NCI-H1436 (cell line): ENCODE data around the gene MAPT.
A peak's percentile ranks its signal among the peaks of the same experiment; 100 is the strongest.

Experiments used
- DNase-seq: peaks from one replicate; lab custom pipeline; 2025; lab: John Stamatoyannopoulos, UW

The MAPT gene

GRCh38 chr17:45894022-45894784, at the start of gene MAPT:
TSS of gene MAPT (plus strand) at chr17:45894554. CDS start at chr17:45962338, 67,784 bp downstream.
- DNase-seq = peak; percentile 97

GRCh38 chr17:45844695-45845375, 49.5 kb upstream of the MAPT start, which contains the start of gene SPPL2C:
TSS of gene SPPL2C (plus strand) at chr17:45844881. CDS start at chr17:45844907, 26 bp downstream.
- DNase-seq = no peak

GRCh38 chr17:45845376-45846185, 48.8 kb upstream of the MAPT start:
- no peak for DNase-seq

- DNase-seq = no peak
Measured at GRCh38 chr17:45846223-45846622, 48.1 kb upstream of the MAPT start.

- no peak for DNase-seq
Measured at GRCh38 chr17:45846646-45847045, 47.7 kb upstream of the MAPT start.

GRCh38 chr17:45847101-45847500, 47.3 kb upstream of the MAPT start:
- DNase-seq = no peak

- no peak for DNase-seq
Measured at GRCh38 chr17:45847747-45848146, 46.6 kb upstream of the MAPT start.

- no peak for DNase-seq
Measured at GRCh38 chr17:45848405-45848804, 45.9 kb upstream of the MAPT start.

GRCh38 chr17:45848868-45849535, 45.4 kb upstream of the MAPT start:
- DNase-seq = no peak

- no peak for DNase-seq
Measured at GRCh38 chr17:45849536-45849990, 44.8 kb upstream of the MAPT start.

- no peak for DNase-seq
Measured at GRCh38 chr17:45850011-45850410, 44.3 kb upstream of the MAPT start.

- no peak for DNase-seq
Measured at GRCh38 chr17:45850468-45850867, 43.9 kb upstream of the MAPT start.

- DNase-seq = no peak
Measured at GRCh38 chr17:45851022-45851421, 43.3 kb upstream of the MAPT start.

GRCh38 chr17:45851464-45851863, 42.9 kb upstream of the MAPT start:
- DNase-seq = no peak

- no peak for DNase-seq
Measured at GRCh38 chr17:45851873-45852272, 42.5 kb upstream of the MAPT start.

GRCh38 chr17:45852535-45853297, 41.6 kb upstream of the MAPT start:
- peak; percentile 82 for DNase-seq

GRCh38 chr17:45854209-45854608, 40.1 kb upstream of the MAPT start:
- DNase-seq = no peak

- no peak for DNase-seq
Measured at GRCh38 chr17:45855691-45856336, 38.5 kb upstream of the MAPT start.

- no peak for DNase-seq
Measured at GRCh38 chr17:45857977-45858708, 36.2 kb upstream of the MAPT start.

- DNase-seq = no peak
Measured at GRCh38 chr17:45861165-45861564, 33.2 kb upstream of the MAPT start.
